HepG2 (cell line): ENCODE results near the gene MATK. TPM values are rescaled to one million over a fixed set of nuclear protein-coding genes. Genes with fewer than 3 reads are reported as not detected.
"Not testable (repeated sequence)": the region's sequence is repeated elsewhere in the genome, so short reads cannot be mapped to it uniquely, and the experiment has no call there.

Experiments
- ATAC-seq: fragments of 200-7000 bp; cut with Tn5 transposase; 3 replicates; pipeline ENCODE4 v1.9.1; 2020; ENCODE audit warnings: mild to moderate bottlenecking, moderate library complexity
- BruUV-seq: library from RNA; stranded (reverse); fragments of 400-500 nt; replicated peaks from 2 replicates; lab custom pipeline; 2021; lab: Mats Ljungman, UMichigan
- CTCF ChIA-PET: fragments of 300-600 bp; formaldehyde crosslinking; extraction: SDS; loops from one replicate; lab custom pipeline; 2021; ENCODE audit warnings: low total read pairs, inconsistent platforms, low intra/inter-chr PET ratio; lab: Yijun Ruan, JAX
- POLR2A ChIA-PET: fragments of 350-600 bp; sonication (Branson Sonifier 250); formaldehyde crosslinking; loops from one replicate; lab custom pipeline; 2020; ENCODE audit warnings: antibody characterized with exemption, inconsistent platforms; lab: Yijun Ruan, JAX
- DNase-seq: peaks from one replicate; pipeline ENCODE4 v3.0.0-alpha.2; 2015; ENCODE audit warnings: low spot score
- FAIRE-seq: peaks from 3 replicates; lab custom pipeline; 2011; peaks lifted over from hg19 to GRCh38; lab: Jason Lieb, UNC
- H2AFZ ChIP-seq: one replicate; pipeline ENCODE4 v1.6.1; 2011; ENCODE audit warnings: low read length, inconsistent platforms
- H3K27ac ChIP-seq: fragments of 300-600 bp; 3 replicates; pipeline ENCODE4 v1.8.0; 2011; ENCODE audit warnings: mixed run types, mild to moderate bottlenecking, mixed read lengths, low read length, inconsistent platforms; ENCODE audit not compliant: insufficient read depth; ENCODE audit errors: extremely low read length
- H3K27me3 ChIP-seq, 2 experiments: fragments of 200-600 bp in 1 of 2; 2 replicates in 1 of 2; 3 replicates in 1 of 2; pipeline versions ENCODE4 v1.6.0 to v1.8.0; 2011; ENCODE audit warnings: low read length in 2 of 2, mild to moderate bottlenecking in 2 of 2, moderate library complexity in 2 of 2, inconsistent platforms in 1 of 2; ENCODE audit not compliant: insufficient read depth in 2 of 2, control insufficient read depth in 1 of 2
- H3K36me3 ChIP-seq, 2 experiments: fragments of 200-600 bp in 1 of 2; replicated peaks in 1 of 2; 2 replicates in 1 of 2; 3 replicates in 1 of 2; pipeline versions ENCODE4 v1.5.1 to v1.8.0; 2011; ENCODE audit warnings: low read length in 2 of 2, inconsistent platforms in 1 of 2; ENCODE audit not compliant: insufficient read depth in 2 of 2, control insufficient read depth in 1 of 2
- H3K4me1 ChIP-seq: 2 replicates; pipeline ENCODE4 v1.5.1; 2012; ENCODE audit warnings: low read length, inconsistent platforms; ENCODE audit not compliant: insufficient read depth
- H3K4me2 ChIP-seq: 2 replicates; pipeline ENCODE4 v1.6.0; 2011; ENCODE audit warnings: low read depth, low read length, inconsistent platforms
- H3K4me3 ChIP-seq, 3 experiments: fragments of 200-600 bp in 1 of 3; sonication (generic), shearing (Covaris generic) in 1 of 3; replicated peaks in 1 of 3; 2 replicates each; pipeline ENCODE4 v1.5.1; 2011 to 2016; ENCODE audit warnings: low read length in 3 of 3, inconsistent platforms in 2 of 3, low read depth in 2 of 3, mild to moderate bottlenecking in 2 of 3, control low read depth in 1 of 3, mixed read lengths in 1 of 3; ENCODE audit not compliant: insufficient read depth in 1 of 3
- H3K79me2 ChIP-seq: one replicate; pipeline ENCODE4 v1.6.1; 2011; ENCODE audit warnings: low read length, inconsistent platforms; ENCODE audit not compliant: insufficient read depth
- H3K9ac ChIP-seq: 2 replicates; pipeline ENCODE4 v1.6.0; 2011; ENCODE audit warnings: mild to moderate bottlenecking, low read depth, low read length, inconsistent platforms; ENCODE audit not compliant: insufficient read depth
- H3K9me3 ChIP-seq: 2 replicates; pipeline ENCODE4 v1.5.1; 2012; ENCODE audit warnings: mild to moderate bottlenecking, low read length
- H4K20me1 ChIP-seq: 2 replicates; pipeline ENCODE4 v1.6.0; 2011; ENCODE audit warnings: inconsistent platforms, mild to moderate bottlenecking, low read length, moderate library complexity; ENCODE audit not compliant: insufficient read depth
- JUND ChIP-seq: sonication (generic); formaldehyde crosslinking; IDR thresholded peaks from 2 replicates; pipeline ENCODE4 v1.8.0; 2022; ENCODE audit warnings: mild to moderate bottlenecking, missing genetic modification reagents
- SP4 ChIP-seq: sonication (generic); formaldehyde crosslinking; IDR thresholded peaks from 2 replicates; pipeline ENCODE4 v1.8.1; 2023; ENCODE audit warnings: mild to moderate bottlenecking, missing genetic modification reagents
- ZNF629 ChIP-seq: sonication (generic); formaldehyde crosslinking; conservative IDR thresholded peaks from 2 replicates; pipeline ENCODE4 v1.5.0; 2020; ENCODE audit warnings: missing genetic modification reagents
- ZNF7 ChIP-seq: IDR thresholded peaks from 2 replicates; pipeline ENCODE4 v1.6.1; 2016; ENCODE audit warnings: missing biosample characterization, missing genetic modification reagents
- ZNF839 ChIP-seq: sonication (generic); formaldehyde crosslinking; IDR thresholded peaks from 2 replicates; pipeline ENCODE4 v1.4.0; 2020; ENCODE audit warnings: missing genetic modification reagents, mild to moderate bottlenecking, borderline replicate concordance
- WGBS: methylation state at CpG from one replicate; pipeline ENCODE4 v1.1.6; 2017; ENCODE audit warnings: low lambda C conversion rate; 5-methylcytosine and 5-hydroxymethylcytosine counted together
- in situ Hi-C: cut with HindIII; loops from 2 replicates; pipeline ENCODE4 v1.10.0; 2017; ENCODE audit warnings: low pct_unique_long_range_greater_than_20kb; ENCODE audit not compliant: extremely low pct_ligation_motif_present
- intact Hi-C: fragments of 100-400 bp; cut with micrococcal nuclease; formaldehyde crosslinking; loops from one replicate; pipeline ENCODE4 v1.10.0; 2022; ENCODE audit not compliant: unreplicated experiment
- polyA plus RNA-seq, 8 experiments: library from polyadenylated mRNA; depleted of rRNA in 3 of 8; stranded (reverse) in 7 of 8; unstranded in 1 of 8; fragments of >200 nt; fragmentation: Illumina TruSeq in 4 of 8; extraction: Trizol in 4 of 8; gene quantifications; 2 replicates each; pipeline versions ENCODE4 v1.2.1 to v1.2.3, GENCODE V29; 2011 to 2016; ENCODE audit warnings: low read depth in 4 of 8, missing spikeins in 1 of 8, mixed read lengths in 1 of 8; ENCODE audit not compliant: insufficient read depth in 1 of 8
- total RNA-seq, 5 experiments: library from RNA; depleted of rRNA; stranded (reverse); fragments of >200 nt; fragmentation: Illumina TruSeq; extraction: Trizol; gene quantifications; 2 replicates each; pipeline ENCODE4 v1.2.3, GENCODE V29; 2016; ENCODE audit warnings: low read depth in 1 of 5
- TF ChIP-seq, protein P1 (sequence below): sonication (generic); formaldehyde crosslinking; IDR thresholded peaks from 2 replicates; pipeline ENCODE4 v1.8.1; 2023; ENCODE audit warnings: missing genetic modification reagents, mild to moderate bottlenecking, borderline replicate concordance

Gene MATK
- total and polyA plus RNA-seq, 2 of the 13 experiments (the other 11 are each of a cell fraction or from before 2014, with no cell fraction given): 0.09 TPM; not detected in 1

DNA sequence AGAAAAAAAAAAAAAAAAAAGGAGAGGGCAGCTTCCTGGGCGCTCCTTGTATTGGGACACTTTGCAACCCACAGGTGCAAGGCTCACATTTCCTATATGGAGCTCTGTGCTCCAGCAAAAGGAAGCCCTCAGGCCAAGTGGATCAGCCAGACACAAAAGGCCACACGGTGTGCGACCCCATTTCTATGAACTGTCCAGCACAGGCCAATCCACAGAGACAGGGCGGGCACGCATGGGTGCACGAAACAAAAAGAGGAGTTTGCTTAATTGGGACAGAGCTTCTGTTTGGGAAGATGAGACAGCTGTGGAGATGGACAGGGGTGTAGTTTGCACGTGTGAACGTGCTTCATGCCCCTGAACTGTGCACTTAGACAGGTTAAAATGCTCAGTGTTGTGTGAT lies 31.6 kb upstream of the MATK start:
- H3K9me3 ChIP-seq: no peaks in the 10 kb centered on the region
- in situ Hi-C loops: no loop called here
- no peaks in the 10 kb centered on the region for H4K20me1 ChIP-seq
- H2AFZ ChIP-seq: no peak overlapping the region
- TF ChIP-seq ZNF7 (peak; percentile 53; the same call in 1 of the 2 replicates), JUND (CRISPR knock-in tag) (no peak)
- TF ChIP-seq, all 625 proteins: peak for 1
- ChIA-PET CTCF (no interaction called here), POLR2A (no interaction called here)
- no TSS peak for BruUV-seq
- Histone ChIP-seq H3K27me3 (peaks cover 6 to 60% of the 10 kb centered on the region in 2 experiments), H3K9ac (no peak overlapping the region), H3K4me3 (no peak overlapping the region), H3K4me2 (no peak overlapping the region), H3K4me1 (no peaks in the 10 kb centered on the region), H3K36me3 (no peaks in the 10 kb centered on the region), H3K27ac (no peak overlapping the region), H3K79me2 (no peaks in the 10 kb centered on the region)
- DNase-seq: no peak
- no peak for ATAC-seq
- no peak for FAIRE-seq
- intact Hi-C loops: no loop called here
- WGBS: 32% methylated on average over 8 of the region's 8 CpGs

DNA sequence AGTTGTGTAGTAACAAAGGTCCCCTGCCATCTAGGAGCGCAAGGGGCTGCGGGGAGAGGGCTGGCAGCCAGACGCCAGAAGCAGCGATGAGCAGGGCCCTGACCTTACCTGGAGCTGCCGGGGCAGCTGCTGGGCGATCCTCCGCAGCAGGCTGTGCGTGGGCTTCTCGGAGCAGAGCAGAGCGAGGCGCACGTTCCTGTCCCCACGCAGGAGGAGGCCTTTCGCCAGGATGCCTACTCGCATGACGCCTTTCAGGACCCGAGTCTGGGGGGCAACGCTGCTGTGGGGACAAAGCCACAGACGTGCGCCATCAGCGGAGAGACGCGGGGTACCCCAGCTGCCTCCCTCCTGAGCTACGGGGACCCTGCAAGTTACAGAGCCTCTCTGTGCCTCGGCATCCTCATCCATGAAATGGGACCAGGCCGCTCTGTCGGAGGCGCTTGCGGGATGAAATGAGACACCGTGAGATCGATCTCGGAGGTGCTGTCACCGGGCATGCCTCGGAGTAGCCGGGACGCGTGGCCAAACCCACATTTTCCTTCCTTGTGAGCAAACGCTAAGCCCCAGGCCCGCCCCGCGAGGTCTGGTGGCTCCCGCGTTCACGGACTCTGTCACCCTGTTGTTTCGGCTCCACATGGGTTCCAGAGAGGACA lies 30.5 kb upstream of the MATK start:
- POLR2A ChIA-PET: no interaction called here
- no peak overlapping the region for H3K27ac ChIP-seq
- TF ChIP-seq SP4 (CRISPR knock-in tag) (no peak), ZNF839 (CRISPR knock-in tag) (no peak), ZNF629 (CRISPR knock-in tag) (peak; percentile 76)
- TF ChIP-seq, protein P1, sequence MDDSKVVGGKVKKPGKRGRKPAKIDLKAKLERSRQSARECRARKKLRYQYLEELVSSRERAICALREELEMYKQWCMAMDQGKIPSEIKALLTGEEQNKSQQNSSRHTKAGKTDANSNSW: no peak
- intact Hi-C loops (no loop called here), in situ Hi-C loops (no loop called here)
- H3K9ac ChIP-seq: no peak overlapping the region
- H3K4me1 ChIP-seq: no peaks in the 10 kb centered on the region
- no peak overlapping the region for H3K4me2 ChIP-seq
- FAIRE-seq (no peak), DNase-seq (no peak), ATAC-seq (no peak)
- H2AFZ ChIP-seq: no peak overlapping the region
- no peaks in the 10 kb centered on the region for H3K36me3 ChIP-seq
- no peaks in the 10 kb centered on the region for H4K20me1 ChIP-seq
- BruUV-seq: no TSS peak
- no peaks in the 10 kb centered on the region for H3K9me3 ChIP-seq
- peaks cover 5 to 56% of the 10 kb centered on the region in 2 experiments for H3K27me3 ChIP-seq
- no peaks in the 10 kb centered on the region for H3K79me2 ChIP-seq
- H3K4me3 ChIP-seq: no peak overlapping the region
- 54% methylated on average over 21 of the region's 45 CpGs for WGBS
- CTCF ChIA-PET: no interaction called here

DNA sequence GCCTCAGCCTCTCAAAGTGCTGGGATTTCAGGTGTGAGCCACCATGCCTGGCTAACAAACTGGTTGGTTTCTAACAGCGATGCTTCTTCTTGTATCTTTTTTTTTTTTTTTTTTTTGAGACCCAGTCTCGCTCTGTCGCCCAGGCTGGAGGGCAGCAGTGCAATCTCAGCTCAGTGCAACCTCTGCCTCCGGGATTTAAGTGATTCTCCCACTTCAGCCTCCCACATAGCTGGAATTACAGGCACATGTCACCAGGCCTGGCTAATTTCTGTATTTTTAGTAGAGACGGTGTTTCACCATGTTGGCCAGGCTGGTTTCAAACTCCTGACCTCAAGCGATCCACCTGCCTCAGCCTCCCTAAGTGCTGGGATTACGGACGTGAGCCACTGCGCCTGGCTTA lies 30.0 kb upstream of the MATK start:
- H4K20me1 ChIP-seq, H3K4me3 ChIP-seq, H3K27ac ChIP-seq, H3K9me3 ChIP-seq, CTCF ChIA-PET, H3K4me1 ChIP-seq, H3K79me2 ChIP-seq, ATAC-seq, H2AFZ ChIP-seq, in situ Hi-C loops, BruUV-seq, DNase-seq, H3K9ac ChIP-seq, H3K4me2 ChIP-seq, intact Hi-C loops, POLR2A ChIA-PET, FAIRE-seq, H3K36me3 ChIP-seq: not testable (repeated sequence)
- peaks cover 5 to 53% of the 10 kb centered on the region in 2 experiments for H3K27me3 ChIP-seq
- 66% methylated on average over 9 of the region's 9 CpGs for WGBS
